HEK293 (cell line): ENCODE measurements around the gene DNM1L.

Experiments used
- FEZF1 ChIP-seq: fragments of 450-650 bp; formaldehyde crosslinking; IDR thresholded peaks from 2 replicates; pipeline ENCODE4 v1.5.1; 2016; ENCODE audit warnings: missing biosample characterization, missing genetic modification characterization
- SP7 ChIP-seq: fragments of 450-650 bp; formaldehyde crosslinking; IDR thresholded peaks from 2 replicates; pipeline ENCODE4 v1.5.1; 2016; ENCODE audit warnings: missing biosample characterization, missing genetic modification characterization
- ZBTB21 ChIP-seq: fragments of 450-650 bp; formaldehyde crosslinking; IDR thresholded peaks from 2 replicates; pipeline ENCODE4 v1.5.1; 2017; ENCODE audit warnings: missing biosample characterization, missing genetic modification characterization
- ZNF623 ChIP-seq: fragments of 450-650 bp; formaldehyde crosslinking; IDR thresholded peaks from 2 replicates; pipeline ENCODE4 v1.5.1; 2016; ENCODE audit warnings: missing biosample characterization, missing genetic modification characterization
- ZNF776 ChIP-seq: fragments of 450-650 bp; formaldehyde crosslinking; IDR thresholded peaks from 2 replicates; pipeline ENCODE4 v1.5.0; 2017; ENCODE audit warnings: missing biosample characterization, missing genetic modification characterization, borderline replicate concordance
- TF ChIP-seq, protein P1 (sequence below): IDR thresholded peaks from 2 replicates; pipeline ENCODE4 v1.6.1; 2011; ENCODE audit warnings: mild to moderate bottlenecking, low read depth, low read length, borderline replicate concordance
- TF ChIP-seq, protein P2 (sequence below): fragments of 450-650 bp; formaldehyde crosslinking; IDR thresholded peaks from 2 replicates; pipeline ENCODE4 v1.5.1; 2016; ENCODE audit warnings: missing biosample characterization, missing genetic modification characterization

DNA sequence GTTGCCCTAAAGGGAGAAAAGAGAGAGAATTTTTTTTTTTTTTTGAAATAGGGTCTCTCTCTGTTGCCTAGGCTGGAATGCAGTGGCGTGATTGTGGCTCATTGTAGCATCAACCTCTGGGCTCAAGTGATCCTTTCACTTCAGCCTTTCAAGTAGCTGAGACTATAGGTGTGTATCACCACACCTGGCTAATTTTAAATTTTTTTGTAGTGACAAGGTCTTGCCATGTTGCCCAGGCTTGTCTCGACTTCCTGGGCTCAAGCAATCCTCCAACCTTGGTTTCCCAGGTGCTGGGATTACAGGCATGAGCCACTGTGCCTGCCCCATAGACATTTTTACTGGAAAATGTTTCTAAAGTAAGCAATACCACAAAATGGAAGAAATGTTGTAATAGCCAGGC is 39.8 kb downstream of the DNM1L start:
- TF ChIP-seq FEZF1 (tag by site-specific recombination) (no peak), ZBTB21 (tag by site-specific recombination) (no peak), ZNF776 (tag by site-specific recombination) (no peak), SP7 (tag by site-specific recombination) (no peak), ZNF623 (tag by site-specific recombination) (no peak)
- TF ChIP-seq, protein P1, sequence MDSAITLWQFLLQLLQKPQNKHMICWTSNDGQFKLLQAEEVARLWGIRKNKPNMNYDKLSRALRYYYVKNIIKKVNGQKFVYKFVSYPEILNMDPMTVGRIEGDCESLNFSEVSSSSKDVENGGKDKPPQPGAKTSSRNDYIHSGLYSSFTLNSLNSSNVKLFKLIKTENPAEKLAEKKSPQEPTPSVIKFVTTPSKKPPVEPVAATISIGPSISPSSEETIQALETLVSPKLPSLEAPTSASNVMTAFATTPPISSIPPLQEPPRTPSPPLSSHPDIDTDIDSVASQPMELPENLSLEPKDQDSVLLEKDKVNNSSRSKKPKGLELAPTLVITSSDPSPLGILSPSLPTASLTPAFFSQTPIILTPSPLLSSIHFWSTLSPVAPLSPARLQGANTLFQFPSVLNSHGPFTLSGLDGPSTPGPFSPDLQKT = no peak
- TF ChIP-seq, protein P2, sequence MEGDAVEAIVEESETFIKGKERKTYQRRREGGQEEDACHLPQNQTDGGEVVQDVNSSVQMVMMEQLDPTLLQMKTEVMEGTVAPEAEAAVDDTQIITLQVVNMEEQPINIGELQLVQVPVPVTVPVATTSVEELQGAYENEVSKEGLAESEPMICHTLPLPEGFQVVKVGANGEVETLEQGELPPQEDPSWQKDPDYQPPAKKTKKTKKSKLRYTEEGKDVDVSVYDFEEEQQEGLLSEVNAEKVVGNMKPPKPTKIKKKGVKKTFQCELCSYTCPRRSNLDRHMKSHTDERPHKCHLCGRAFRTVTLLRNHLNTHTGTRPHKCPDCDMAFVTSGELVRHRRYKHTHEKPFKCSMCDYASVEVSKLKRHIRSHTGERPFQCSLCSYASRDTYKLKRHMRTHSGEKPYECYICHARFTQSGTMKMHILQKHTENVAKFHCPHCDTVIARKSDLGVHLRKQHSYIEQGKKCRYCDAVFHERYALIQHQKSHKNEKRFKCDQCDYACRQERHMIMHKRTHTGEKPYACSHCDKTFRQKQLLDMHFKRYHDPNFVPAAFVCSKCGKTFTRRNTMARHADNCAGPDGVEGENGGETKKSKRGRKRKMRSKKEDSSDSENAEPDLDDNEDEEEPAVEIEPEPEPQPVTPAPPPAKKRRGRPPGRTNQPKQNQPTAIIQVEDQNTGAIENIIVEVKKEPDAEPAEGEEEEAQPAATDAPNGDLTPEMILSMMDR = no peak
